Omental fat pad (tissue), 4 donors: ENCODE results near the gene METTL6. TPM values are rescaled to one million over a fixed set of nuclear protein-coding genes. Genes with fewer than 3 reads are reported as not detected.

Experiments
- ATAC-seq: fragments of 150-250 bp; one replicate; pipeline ENCODE4 v1.9.1; 2016; ENCODE audit warnings: mild to moderate bottlenecking, moderate library complexity; ENCODE audit not compliant: low FRiP score
- DNase-seq: peaks from one replicate; pipeline ENCODE4 v3.0.0-alpha.2; 2019; ENCODE audit warnings: low spot score
- total RNA-seq, 4 donors: library from RNA; depleted of rRNA; stranded (reverse); fragments of >200 nt; gene quantifications; one replicate each; pipeline ENCODE4 v1.1.0, GENCODE V29; 2016
- TF ChIP-seq, protein P1 (sequence below), 3 donors: fragments of 450-650 bp; IDR thresholded peaks; one replicate each; pipeline ENCODE4 v1.5.1; 2016 to 2017; ENCODE audit warnings: antibody characterized with exemption in 3 of 3, mild to moderate bottlenecking in 3 of 3, moderate library complexity in 2 of 3

The METTL6 gene
- total RNA-seq, 4 donors from 2014 or later, result 11.4 to 16.9 (median 12.9) TPM

DNA sequence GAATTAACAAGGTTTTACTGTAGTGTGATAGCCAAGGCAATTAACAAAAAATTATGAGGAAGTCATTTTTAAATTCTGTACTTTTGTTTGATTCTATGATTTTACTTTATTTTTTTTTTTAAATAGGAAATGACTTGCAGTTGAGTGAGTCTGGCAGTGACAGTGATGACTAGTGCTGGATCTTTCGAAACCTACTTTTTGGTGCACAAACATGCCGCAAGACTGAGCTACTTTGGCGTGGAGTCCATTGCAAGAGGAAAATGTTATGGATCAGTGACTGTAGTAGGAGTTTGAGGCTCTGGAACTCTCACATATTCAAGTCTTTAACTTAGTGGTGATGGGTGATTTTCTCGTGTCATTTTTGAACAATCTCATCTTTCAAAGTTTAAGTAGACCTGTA is 11.6 kb upstream of the METTL6 start:
- ATAC-seq, result no peak
- TF ChIP-seq, protein P1, sequence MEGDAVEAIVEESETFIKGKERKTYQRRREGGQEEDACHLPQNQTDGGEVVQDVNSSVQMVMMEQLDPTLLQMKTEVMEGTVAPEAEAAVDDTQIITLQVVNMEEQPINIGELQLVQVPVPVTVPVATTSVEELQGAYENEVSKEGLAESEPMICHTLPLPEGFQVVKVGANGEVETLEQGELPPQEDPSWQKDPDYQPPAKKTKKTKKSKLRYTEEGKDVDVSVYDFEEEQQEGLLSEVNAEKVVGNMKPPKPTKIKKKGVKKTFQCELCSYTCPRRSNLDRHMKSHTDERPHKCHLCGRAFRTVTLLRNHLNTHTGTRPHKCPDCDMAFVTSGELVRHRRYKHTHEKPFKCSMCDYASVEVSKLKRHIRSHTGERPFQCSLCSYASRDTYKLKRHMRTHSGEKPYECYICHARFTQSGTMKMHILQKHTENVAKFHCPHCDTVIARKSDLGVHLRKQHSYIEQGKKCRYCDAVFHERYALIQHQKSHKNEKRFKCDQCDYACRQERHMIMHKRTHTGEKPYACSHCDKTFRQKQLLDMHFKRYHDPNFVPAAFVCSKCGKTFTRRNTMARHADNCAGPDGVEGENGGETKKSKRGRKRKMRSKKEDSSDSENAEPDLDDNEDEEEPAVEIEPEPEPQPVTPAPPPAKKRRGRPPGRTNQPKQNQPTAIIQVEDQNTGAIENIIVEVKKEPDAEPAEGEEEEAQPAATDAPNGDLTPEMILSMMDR (IDR thresholded peaks at IDR 0.05), result no peak
- DNase-seq, result no peak

DNA sequence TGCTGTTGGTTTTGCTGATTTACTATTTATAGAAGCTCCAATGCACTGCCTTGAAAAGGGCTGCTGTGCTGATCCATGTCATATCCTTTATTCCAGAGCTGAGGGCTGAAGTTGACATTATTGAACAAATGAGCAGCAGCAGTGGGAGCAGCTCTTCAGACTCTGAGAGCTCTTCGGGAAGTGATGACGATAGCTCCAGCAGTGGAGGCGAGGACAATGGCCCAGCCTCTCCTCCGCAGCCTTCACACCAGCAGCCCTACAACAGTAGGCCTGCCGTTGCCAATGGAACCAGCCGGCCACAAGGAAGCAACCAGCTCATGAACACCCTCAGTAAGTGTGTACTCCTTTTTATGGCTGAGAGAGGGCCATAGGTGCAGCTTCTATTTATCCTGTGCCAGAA is 8.9 kb upstream of the METTL6 start:
- TF ChIP-seq, protein P1 (IDR thresholded peaks at IDR 0.05), result no peak
- DNase-seq, result no peak
- no peak for ATAC-seq

DNA sequence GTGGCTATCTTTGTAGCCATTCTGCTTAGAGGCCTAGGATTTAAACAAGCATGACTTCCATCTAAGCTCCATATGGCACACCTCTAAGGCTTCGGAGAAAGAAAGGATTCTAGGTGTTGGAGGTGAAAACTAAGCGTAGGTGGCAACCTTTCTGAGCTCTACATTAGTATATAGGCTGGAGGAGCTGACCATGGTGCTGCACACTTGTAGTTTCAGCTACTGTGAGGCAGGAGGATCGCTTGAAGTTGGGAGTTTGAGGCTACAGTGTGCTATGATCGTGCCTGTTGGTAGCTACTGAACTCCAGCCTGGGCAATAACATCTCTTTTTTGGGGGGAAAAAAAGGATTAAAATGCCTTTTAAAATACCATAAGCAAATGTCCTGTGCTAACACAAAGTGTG is 7.4 kb upstream of the METTL6 start:
- ATAC-seq (no peak), DNase-seq (no peak)

DNA sequence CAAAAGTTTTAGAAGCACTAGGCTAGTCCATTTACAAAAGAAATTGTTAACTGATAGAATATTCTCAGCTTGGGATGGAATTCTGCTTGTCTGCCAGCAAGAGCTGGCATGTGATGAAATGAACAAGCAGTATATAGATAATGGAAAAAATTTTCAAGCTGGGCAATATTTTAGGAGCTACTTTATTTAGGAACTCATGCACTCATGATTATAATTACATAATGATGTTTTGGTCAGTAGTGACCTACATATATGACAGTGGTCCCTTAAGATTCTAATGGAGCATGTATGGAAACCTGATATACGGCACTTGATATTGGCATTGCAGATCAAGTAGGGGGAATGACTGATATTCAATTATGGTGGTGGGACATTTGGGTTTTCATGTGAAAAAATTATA is 6.2 kb upstream of the METTL6 start:
- DNase-seq (no peak), ATAC-seq (no peak)
- TF ChIP-seq, protein P1 (IDR thresholded peaks at IDR 0.05), result no peak

More for the DNA sequence above, 7.4 kb upstream of the METTL6 start:
- TF ChIP-seq, protein P1 (IDR thresholded peaks at IDR 0.05), result no peak

DNA sequence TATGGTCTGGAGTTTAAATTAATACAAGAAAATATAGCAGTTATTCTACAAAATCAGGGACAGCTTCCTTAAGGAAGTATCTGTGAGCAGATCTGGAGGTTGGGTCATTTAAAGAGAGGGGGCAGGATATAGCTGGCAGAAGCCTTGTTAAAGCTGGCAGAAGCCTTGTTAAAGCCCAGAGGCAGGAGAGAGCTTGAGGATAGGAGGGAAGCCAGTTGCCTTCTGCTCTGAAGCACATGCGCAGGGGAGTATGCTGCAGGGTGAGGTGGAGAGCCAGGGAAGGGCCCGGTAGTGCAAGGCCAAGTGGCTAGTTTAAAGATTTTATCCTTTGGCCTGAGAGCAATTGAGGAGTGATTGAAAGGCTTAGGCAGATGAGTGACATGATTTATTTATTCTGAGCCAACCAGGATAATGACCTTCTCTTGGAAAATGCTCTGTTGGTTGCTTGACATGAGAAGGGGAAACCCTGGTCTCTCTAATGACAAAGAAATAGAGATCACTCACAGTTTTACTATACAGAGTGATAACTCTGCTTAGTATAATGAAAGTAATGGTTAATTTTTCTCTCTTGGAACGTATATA is 4.0 kb upstream of the METTL6 start:
- TF ChIP-seq, protein P1 (IDR thresholded peaks at IDR 0.05), result no peak
- ATAC-seq (no peak), DNase-seq (no peak)

DNA sequence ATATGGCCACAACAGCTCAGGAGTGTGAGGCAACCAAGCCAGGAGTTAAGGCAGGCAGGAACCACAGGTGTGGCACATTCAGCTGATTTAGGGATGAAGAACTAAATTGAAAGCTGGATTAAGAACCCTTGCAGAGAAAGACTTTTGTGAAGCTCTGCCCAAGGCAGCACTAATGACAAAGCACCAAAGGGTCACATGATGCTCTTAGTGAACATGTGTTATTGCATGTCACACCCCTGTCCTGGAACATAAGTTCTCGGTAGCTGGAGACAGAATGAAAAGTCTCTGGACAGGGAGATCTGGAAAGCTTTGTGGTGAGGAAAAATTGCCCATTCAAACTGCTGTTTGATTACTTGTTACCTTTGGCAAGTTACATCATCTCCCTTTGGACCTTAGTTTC is 3.3 kb upstream of the METTL6 start:
- TF ChIP-seq, protein P1 (IDR thresholded peaks at IDR 0.05), result no peak
- ATAC-seq (no peak), DNase-seq (no peak)

DNA sequence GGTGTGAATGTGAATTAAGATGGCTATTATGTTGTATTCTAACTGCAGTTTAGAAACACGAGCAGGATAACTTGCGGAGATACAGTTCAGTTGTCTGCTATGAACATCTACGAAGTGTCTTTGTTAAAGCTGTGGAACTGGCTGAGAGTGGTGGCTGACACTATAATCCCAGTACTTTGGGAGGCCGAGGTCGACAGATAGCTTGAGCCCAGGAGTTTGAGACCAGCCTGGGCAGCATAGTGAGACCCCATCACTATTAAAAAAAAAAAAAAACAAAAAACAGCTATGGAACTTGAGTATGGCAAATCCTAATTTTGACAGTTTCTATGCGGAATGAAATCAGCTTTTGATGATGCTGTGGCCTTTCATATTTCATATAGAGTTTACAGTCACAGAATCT is 1.7 kb upstream of the METTL6 start:
- no peak for DNase-seq
- ATAC-seq, result no peak
- TF ChIP-seq, protein P1 (IDR thresholded peaks at IDR 0.05), result no peak
